GM18867 (cell line): ENCODE data around the gene NR4A2.

Experiments used
- ATAC-seq: cut with Tn5 transposase; IDR thresholded peaks from one replicate; pipeline ENCODE4 v1.9.1; 2021; ENCODE audit warnings: mild to moderate bottlenecking, moderate library complexity; ENCODE audit not compliant: unreplicated experiment

The NR4A2 gene

DNA sequence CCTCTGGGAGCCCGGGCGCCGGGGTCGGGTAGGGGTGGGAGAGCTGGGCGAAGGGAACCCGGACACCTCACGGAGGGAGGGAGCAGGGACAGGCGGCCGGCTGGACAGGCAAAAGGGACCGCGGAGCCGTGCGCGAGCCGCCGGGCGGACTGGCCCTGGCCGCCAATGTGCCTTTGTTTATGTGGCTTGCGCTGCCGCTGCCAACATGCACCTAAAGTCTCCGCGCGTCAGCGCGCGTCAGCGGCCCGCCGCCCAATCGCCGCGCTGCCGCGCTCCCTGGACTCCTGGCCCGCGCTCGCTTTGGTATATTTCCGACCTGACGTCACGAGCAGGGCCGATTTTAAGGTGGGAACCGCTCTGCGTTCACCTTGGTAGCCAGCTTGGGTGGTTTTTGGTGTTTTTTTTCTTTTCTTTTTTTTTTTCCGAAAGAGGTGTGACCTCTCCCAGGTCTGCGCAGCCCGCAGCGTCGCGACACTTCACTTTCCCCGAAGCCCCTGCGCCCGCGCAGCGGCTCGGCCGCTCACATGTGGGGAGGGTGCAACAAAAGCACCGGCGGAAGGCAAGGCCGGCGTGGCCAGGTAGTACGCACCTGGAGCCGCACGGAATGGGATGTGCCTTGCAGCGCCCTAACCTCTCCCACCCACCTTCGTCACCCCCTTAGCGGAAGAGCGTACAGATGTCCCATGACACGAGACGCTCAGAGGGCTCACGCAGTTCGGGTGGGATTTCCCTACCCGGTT, at the start of gene NR4A2:
TSS of gene NR4A2 (minus strand) at position 188 of the 740 bp plus-strand sequence. CDS start 2,535 bp downstream, outside the sequence.
- peak; percentile 79 for ATAC-seq

GRCh38 chr2:156380117-156380645, 47.7 kb upstream of the NR4A2 start:
- ATAC-seq = peak; percentile 93

DNA sequence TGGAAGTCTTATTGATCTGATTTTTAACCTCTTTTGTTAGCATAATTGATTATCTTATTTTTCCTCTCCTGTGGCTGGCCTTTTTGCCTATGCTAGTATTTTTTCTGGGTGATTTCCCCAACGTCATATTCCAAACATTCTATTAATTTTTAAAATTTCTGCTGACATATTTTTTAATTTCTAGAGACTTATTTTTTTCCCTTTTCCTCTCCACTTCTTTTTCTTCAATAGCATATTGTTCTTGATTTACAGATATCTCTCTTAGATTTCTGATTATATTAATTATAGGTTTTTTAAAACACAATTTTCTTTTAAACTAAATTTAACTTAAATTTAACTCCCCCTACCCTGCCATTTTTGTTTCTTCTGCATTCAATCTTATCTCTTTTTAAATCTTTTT, 47.2 kb upstream of the NR4A2 start:
- ATAC-seq = no peak

DNA sequence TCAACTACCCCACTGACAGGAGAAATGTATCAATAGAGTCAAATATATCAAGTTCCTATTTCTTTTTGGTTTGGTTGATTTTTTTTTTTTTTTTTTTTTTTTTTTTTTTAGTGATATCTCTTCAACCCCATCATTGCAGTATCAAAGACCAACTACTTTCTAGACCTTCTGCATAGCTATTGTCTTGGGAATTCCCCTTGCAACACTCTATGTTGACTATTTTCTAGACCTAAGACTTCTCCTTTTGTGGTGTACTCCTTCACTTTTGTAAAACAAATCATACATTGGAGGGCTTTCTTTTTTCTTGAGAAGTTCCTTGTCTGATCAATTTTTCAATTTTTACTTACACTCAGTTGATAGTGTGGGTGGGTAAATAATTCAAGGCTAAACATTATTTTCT, 46.5 kb upstream of the NR4A2 start:
- peak; percentile 37 for ATAC-seq

DNA sequence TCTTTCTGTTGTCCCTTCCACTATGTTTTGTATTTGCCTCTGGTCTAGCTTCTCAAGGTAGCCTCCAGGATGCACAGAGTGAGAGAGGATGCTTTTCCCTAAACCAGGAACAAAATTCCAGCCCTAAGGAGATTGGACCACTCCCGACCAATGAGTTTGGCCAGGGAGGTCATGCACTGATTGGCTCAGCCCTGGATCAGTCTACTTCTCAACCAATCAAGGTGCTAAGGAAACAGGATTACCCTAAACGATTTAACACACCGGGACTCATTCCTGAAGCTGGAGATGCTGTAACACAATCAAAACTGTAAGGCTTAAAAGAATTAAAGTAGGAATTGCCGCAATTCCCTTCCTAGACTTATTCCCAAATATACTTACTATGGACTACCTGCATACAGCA, 34.2 kb upstream of the NR4A2 start:
- no peak for ATAC-seq

DNA sequence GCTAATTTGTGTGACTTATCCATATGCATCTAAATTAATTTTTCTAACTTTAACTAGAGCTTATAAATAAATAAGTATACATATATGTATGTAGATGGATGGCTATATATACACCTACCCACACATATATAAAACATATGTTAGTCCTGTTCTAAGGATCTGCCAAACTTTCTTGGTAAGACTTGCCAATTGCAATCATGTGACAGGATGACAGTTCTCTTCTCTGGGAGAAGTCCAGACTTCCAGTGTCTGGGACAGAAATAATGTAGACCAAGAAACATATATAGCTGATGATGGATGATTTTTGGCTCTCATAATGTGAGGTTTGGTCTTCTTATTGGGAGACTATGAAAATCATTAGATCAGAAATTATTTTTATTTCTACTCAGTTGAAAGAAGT, 30.6 kb upstream of the NR4A2 start:
- no peak for ATAC-seq

DNA sequence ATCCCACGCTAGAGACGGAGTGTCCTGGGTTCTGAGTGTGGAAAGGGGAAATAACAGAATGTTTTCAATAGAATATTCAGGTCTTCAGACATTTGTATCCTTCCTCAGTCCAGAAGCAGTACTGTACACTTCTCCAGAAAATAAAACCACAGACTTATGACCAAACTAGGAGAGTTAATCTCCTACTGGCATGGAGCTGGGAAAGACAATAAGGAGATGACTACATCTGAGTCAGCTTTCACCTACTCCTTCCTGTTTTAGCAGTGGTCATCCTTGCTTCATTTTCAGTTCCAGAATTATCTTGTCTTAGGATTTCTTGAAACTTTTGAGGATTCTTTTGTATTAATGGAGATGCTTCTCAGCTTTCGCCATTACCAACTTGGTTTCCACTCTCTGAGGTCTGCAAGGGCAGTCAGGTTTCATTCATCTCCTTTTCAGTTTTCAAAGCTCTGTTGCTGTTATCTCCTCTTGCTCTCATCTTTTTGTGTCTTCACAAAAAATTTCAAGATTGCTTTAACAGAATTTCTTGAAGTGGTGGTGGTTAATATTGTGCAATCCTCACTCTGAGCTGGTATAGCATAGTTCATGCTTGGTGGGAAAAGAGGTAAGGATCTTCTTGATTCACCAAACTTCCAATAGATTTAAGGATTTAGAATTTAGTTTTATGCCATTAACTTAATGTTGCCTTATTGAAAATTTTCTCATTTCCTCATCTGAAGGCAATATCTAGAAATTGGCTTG, 23.7 kb upstream of the NR4A2 start:
- no peak for ATAC-seq

GRCh38 chr2:156352911-156353310, 20.4 kb upstream of the NR4A2 start:
- ATAC-seq = no peak

GRCh38 chr2:156350374-156351142, 18.0 kb upstream of the NR4A2 start:
- no peak for ATAC-seq

DNA sequence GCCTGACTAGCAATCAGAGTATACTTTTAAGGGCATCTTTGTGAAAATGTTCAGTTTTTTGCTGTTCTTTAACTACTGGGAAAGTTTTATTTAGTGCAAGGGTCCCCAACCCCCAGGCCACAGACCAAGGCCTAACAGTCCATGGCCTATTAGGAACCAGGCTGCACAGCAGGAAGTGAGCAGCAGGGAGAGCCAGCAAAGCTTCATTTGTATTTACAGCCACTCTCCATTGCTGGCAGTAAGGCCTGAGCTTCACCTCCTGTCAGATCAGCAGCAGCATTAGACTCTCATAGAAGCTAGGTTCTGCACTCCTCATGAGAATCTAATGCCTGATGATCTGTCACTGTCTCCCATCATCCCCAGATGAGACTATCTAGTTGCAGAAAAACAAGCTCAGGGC, 17.1 kb upstream of the NR4A2 start:
- no peak for ATAC-seq

- ATAC-seq = no peak
Observed at GRCh38 chr2:156349161-156349560, 16.6 kb upstream of the NR4A2 start.

GRCh38 chr2:156347431-156347830, 14.9 kb upstream of the NR4A2 start:
- ATAC-seq = no peak

- no peak for ATAC-seq
Observed at GRCh38 chr2:156346731-156347130, 14.2 kb upstream of the NR4A2 start.

- no peak for ATAC-seq
Observed at GRCh38 chr2:156345582-156345981, 13.1 kb upstream of the NR4A2 start.

DNA sequence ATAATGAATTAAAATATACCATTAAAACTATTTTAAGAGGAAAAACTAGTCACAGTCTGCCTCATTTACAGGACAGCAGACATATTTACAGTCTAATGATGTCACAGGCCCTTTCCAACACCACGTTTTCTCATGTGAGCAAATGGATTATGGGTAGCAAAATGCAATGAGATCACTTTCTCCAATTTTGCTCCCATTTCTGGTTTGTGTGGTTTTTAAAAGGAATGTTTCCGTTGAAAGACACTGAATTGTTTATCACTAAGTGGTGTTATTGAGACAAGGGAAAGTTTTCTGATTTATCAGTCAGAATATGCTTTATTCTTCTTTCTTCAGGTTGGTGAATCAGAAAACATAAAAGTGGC, 11.4 kb upstream of the NR4A2 start:
- no peak for ATAC-seq

DNA sequence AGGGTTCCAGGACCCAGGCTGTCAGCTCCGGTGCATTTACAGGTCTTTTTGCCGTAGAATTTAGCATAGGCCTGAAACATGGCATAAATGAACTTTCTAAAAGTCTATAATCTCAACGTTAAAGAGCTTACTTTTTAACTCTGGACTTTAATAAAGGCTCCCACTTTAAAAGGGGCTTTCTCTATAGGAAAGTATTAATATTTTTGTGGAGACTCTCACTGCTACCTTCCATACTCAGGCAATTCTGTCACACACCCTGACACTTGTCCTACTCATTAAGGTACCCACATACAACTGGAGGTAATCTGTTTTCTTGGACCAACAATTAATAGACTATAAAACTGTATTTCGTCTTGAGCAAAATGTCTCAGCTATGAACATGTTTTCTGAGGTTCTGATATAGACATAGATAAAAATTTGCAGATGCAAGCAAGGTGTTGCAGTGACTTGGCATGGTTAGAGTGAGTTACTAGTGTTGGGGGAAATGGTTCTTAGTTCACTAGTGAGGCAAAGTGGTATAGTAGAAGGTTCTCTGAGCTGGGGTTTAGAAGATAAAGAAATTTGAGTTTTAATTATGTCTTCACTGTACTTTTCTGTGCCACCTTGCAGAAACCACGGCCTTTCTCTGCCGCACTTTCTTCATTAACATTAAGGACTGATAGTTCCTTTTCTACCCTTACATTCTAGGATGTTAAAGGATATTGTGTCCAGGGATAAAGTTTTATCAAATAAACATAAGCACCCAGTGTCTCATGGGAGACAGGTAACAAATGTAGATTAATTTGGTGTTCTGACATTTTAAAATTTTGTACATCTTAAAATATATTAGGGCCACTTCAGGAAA, 10.8 kb upstream of the NR4A2 start:
- ATAC-seq = no peak

DNA sequence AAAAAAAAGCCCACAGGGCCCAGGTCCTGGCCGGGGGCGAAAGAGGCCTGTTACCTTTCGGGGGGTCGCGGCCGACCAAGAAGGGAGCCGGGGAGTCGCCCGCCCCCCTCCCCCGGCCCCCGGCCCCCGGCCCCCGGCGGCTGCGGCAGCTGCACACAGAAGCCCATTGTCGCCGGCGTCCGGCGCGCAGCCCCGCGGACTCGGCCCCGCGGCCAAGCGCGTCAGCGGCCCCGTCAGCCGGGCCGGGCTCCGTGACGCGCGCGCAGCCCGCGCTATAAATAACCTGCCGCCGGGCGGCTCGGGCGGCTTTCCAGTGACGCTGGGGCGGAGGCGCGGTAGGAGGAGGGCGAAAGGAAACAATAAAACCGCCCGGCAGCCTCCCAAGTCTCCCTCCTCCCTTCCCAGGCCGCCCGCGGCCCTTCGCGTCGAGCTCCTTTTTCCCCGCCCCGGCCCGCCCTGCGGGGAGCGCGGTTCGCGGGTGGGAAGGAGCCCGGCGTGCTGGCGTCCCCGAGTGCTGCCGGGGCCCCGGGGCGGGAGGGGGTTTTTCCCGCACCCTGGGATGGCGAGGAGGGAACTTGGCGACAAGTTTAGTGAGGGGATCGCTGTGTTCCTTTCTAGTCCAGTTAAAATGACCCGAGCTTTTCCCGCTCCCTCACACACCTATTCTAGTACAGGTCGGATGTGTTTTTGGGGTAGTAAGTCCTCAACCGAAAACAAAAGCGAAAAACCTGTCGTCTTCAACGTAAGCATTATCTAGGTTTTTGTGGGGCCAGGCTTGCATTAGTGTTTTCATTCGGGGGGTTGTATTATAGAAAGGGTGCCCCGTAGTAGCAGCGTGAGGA, 10.0 kb upstream of the NR4A2 start:
- peak; percentile 50 for ATAC-seq

- peak; percentile 73 for ATAC-seq
Observed at GRCh38 chr2:156341452-156342253, 9.1 kb upstream of the NR4A2 start.
